Gastrocnemius medialis (tissue), 4 donors: ENCODE results near the gene LAMA3. TPM values are rescaled to one million over a fixed set of nuclear protein-coding genes. Genes with fewer than 3 reads are reported as not detected.

Experiments
- ATAC-seq, 2 donors: fragments of 150-250 bp; one replicate each; pipeline ENCODE4 v1.9.1; 2016
- DNase-seq, 2 donors: peaks; one replicate each; pipeline ENCODE4 v3.0.0-alpha.2; 2019
- H3K27ac ChIP-seq, 4 donors: fragments of 200-600 bp; sonication (generic); 1 replicate in 1 of 4; 2 replicates in 3 of 4; pipeline ENCODE4 v1.5.1; 2016 to 2018; ENCODE audit warnings: mild to moderate bottlenecking in 2 of 4, moderate library complexity in 1 of 4
- H3K27me3 ChIP-seq, 3 donors: fragments of 200-600 bp; sonication (generic) in 2 of 3; 1 replicate in 1 of 3; 2 replicates in 2 of 3; pipeline versions ENCODE4 v1.5.1 to v1.6.0; 2016 to 2019; ENCODE audit warnings: mild to moderate bottlenecking in 1 of 3, moderate library complexity in 1 of 3
- H3K36me3 ChIP-seq, 2 donors: fragments of 200-600 bp; sonication (generic) in 1 of 2; one replicate each; pipeline ENCODE4 v1.5.1; 2017 to 2018
- H3K4me1 ChIP-seq, 2 donors: fragments of 200-600 bp; sonication (generic) in 1 of 2; one replicate each; pipeline ENCODE4 v1.5.1; 2016 to 2017; ENCODE audit warnings: mild to moderate bottlenecking in 2 of 2
- H3K4me3 ChIP-seq, 4 donors: fragments of 200-600 bp; sonication (generic) in 3 of 4; 1 replicate in 1 of 4; 2 replicates in 3 of 4; pipeline ENCODE4 v1.5.1; 2016 to 2019; ENCODE audit warnings: mild to moderate bottlenecking in 2 of 4
- H3K9me3 ChIP-seq, 3 donors: fragments of 200-600 bp; sonication (generic) in 2 of 3; 1 replicate in 1 of 3; 2 replicates in 2 of 3; pipeline ENCODE4 v1.5.1; 2016 to 2019
- CTCF ChIP-seq, 5 experiments: fragments of 450-650 bp in 3 of 5; fragments of 200-600 bp in 2 of 5; sonication (generic) in 2 of 5; IDR thresholded peaks in 4 of 5; conservative IDR thresholded peaks in 1 of 5; 1 replicate in 4 of 5; 2 replicates in 1 of 5; pipeline ENCODE4 v1.5.1; 2016 to 2019; ENCODE audit warnings: antibody characterized with exemption in 5 of 5, mild to moderate bottlenecking in 3 of 5, moderate library complexity in 3 of 5
- POLR2A ChIP-seq, 2 donors: fragments of 450-650 bp; IDR thresholded peaks; one replicate each; pipeline ENCODE4 v1.6.1; 2017; ENCODE audit warnings: antibody characterized with exemption in 2 of 2, mild to moderate bottlenecking in 2 of 2, moderate library complexity in 2 of 2
- in situ Hi-C, 4 donors: fragments of 200-750 bp; cut with MboI; loops; one replicate each; pipeline versions ENCODE4 v1.15.0 to v1.8.0; 2017; ENCODE audit warnings: low sequenced_read_pairs in 4 of 4
- intact Hi-C: fragments of 100-400 bp; cut with DNase I; formaldehyde crosslinking; loops from one replicate; pipeline ENCODE4 v1.15.1; 2023; ENCODE audit warnings: low total_unique reads
- total RNA-seq, 4 donors: library from RNA; depleted of rRNA; stranded (reverse); fragments of >200 nt; gene quantifications; one replicate each; pipeline versions ENCODE4 v1.1.0 to v1.2.3, GENCODE V29; 2016

The LAMA3 gene
- total RNA-seq, 4 donors from 2014 or later: 1.1 to 5.3 (median 2.1) TPM

GRCh38 chr18:23816740-23817139 lies 127.5 kb downstream of the LAMA3 start:
- Histone ChIP-seq H3K9me3 (no peaks in the 10 kb centered on the region), H3K4me3 (no peak overlapping the region), H3K27ac (no peak overlapping the region), H3K4me1 (peaks cover 5 to 6% of the 10 kb centered on the region in 2 donors), H3K27me3 (no peaks in the 10 kb centered on the region), H3K36me3 (no peaks in the 10 kb centered on the region)
- DNase-seq: no peak
- intact Hi-C loops: no loop called here
- no peak for TF ChIP-seq POLR2A (IDR thresholded peaks at IDR 0.05)
- no peak for TF ChIP-seq CTCF (IDR thresholded peaks at IDR 0.05 in 4 of 5, conservative IDR thresholded peaks at IDR 0.05 in 1 of 5)
- in situ Hi-C loops: loop anchor here in 2 of 4 donors (25.0 kb wide), 3 partner anchors 96 to 304 kb away; partner anchors contain the start of gene RMC1 (in 1 of the 2)
- ATAC-seq: no peak

GRCh38 chr18:23819001-23819400 lies 129.7 kb downstream of the LAMA3 start:
- in situ Hi-C loops: loop anchor here in 2 of 4 donors (25.0 kb wide), 3 partner anchors 93 to 307 kb away; partner anchors contain the start of gene RMC1 (in 1 of the 2)

GRCh38 chr18:23822590-23823385 lies 133.5 kb downstream of the LAMA3 start:
- in situ Hi-C loops: loop anchor here in 3 of 4 donors (10.0 to 25.0 kb wide), 5 partner anchors 62 to 310 kb away; partner anchors contain the start of gene RMC1 (in 1 of the 3)

More at GRCh38 chr18:23819001-23819400, 129.7 kb downstream of the LAMA3 start:
- no peak for DNase-seq
- no peak overlapping the region for H3K4me3 ChIP-seq
- no peak for ATAC-seq
- no peaks in the 10 kb centered on the region for H3K36me3 ChIP-seq
- H3K9me3 ChIP-seq: no peaks in the 10 kb centered on the region
- intact Hi-C loops: no loop called here
- no peak overlapping the region for H3K27ac ChIP-seq
- peaks cover 5 to 6% of the 10 kb centered on the region in 2 donors for H3K4me1 ChIP-seq
- H3K27me3 ChIP-seq: no peaks in the 10 kb centered on the region
- no peak for TF ChIP-seq POLR2A (IDR thresholded peaks at IDR 0.05)
- TF ChIP-seq CTCF (IDR thresholded peaks at IDR 0.05 in 4 of 5, conservative IDR thresholded peaks at IDR 0.05 in 1 of 5): no peak

GRCh38 chr18:23824240-23824639 lies 135.0 kb downstream of the LAMA3 start:
- H3K9me3 ChIP-seq: no peaks in the 10 kb centered on the region
- ATAC-seq: no peak
- no peak overlapping the region for H3K4me3 ChIP-seq
- no peak overlapping the region for H3K27ac ChIP-seq
- H3K36me3 ChIP-seq: no peaks in the 10 kb centered on the region
- intact Hi-C loops (loop anchor here (2.0 to 10.0 kb wide), 3 partner anchors 251 to 319 kb away; partner anchors contain the start of gene RMC1), in situ Hi-C loops (loop anchor here in 3 of 4 donors (10.0 to 25.0 kb wide), 5 partner anchors 61 to 312 kb away; partner anchors contain the start of gene RMC1 (in 1 of the 3))
- peaks cover 22 to 28% of the 10 kb centered on the region in 2 donors for H3K4me1 ChIP-seq
- no peak for TF ChIP-seq POLR2A (IDR thresholded peaks at IDR 0.05)
- TF ChIP-seq CTCF (IDR thresholded peaks at IDR 0.05 in 4 of 5, conservative IDR thresholded peaks at IDR 0.05 in 1 of 5): peak in 1 of 5 experiments; percentile 4
- DNase-seq: no peak
- H3K27me3 ChIP-seq: no peaks in the 10 kb centered on the region

More at GRCh38 chr18:23822590-23823385, 133.5 kb downstream of the LAMA3 start:
- ATAC-seq: no peak
- TF ChIP-seq POLR2A (IDR thresholded peaks at IDR 0.05): no peak
- TF ChIP-seq CTCF (IDR thresholded peaks at IDR 0.05 in 4 of 5, conservative IDR thresholded peaks at IDR 0.05 in 1 of 5): no peak
- Histone ChIP-seq H3K9me3 (no peaks in the 10 kb centered on the region), H3K4me1 (peaks cover 22 to 28% of the 10 kb centered on the region in 2 donors), H3K4me3 (no peak overlapping the region), H3K27me3 (no peaks in the 10 kb centered on the region), H3K27ac (no peak overlapping the region), H3K36me3 (no peaks in the 10 kb centered on the region)
- DNase-seq: no peak
- intact Hi-C loops: loop anchor here (10.0 kb wide), 2 partner anchors 252 to 318 kb away; partner anchors contain the start of gene RMC1
